K562 (cell line): ENCODE data around the gene TXLNA. TPM values are rescaled to one million over a fixed set of nuclear protein-coding genes. Genes with fewer than 3 reads are reported as not detected.

Source experiments
- CC2D1A ChIP-seq: fragments of 450-650 bp; IDR thresholded peaks from 2 replicates; pipeline ENCODE4 v1.6.1; 2017; ENCODE audit warnings: mild to moderate bottlenecking
- CREB1 ChIP-seq, 2 experiments: sonication (generic) in 1 of 2; formaldehyde crosslinking in 1 of 2; IDR thresholded peaks; 2 replicates each; pipeline versions ENCODE4 v1.6.1 to v1.8.0; 2012 to 2022; ENCODE audit warnings: inconsistent platforms in 1 of 2, mild to moderate bottlenecking in 1 of 2, missing genetic modification reagents in 1 of 2, moderate library complexity in 1 of 2
- E2F8 ChIP-seq: fragments of 450-650 bp; IDR thresholded peaks from 2 replicates; pipeline ENCODE4 v1.7.1; 2018; ENCODE audit warnings: mild to moderate bottlenecking, low read depth; ENCODE audit not compliant: partially characterized antibody
- ETV6 ChIP-seq, 3 experiments: fragments of 150-350 bp in 1 of 3; sonication (generic) in 1 of 3; formaldehyde crosslinking in 1 of 3; IDR thresholded peaks; 2 replicates each; pipeline versions ENCODE4 v1.6.1 to v1.8.0; 2014 to 2022; ENCODE audit warnings: borderline replicate concordance in 2 of 3, low read depth in 2 of 3, antibody characterized with exemption in 1 of 3, low read length in 1 of 3, mild to moderate bottlenecking in 1 of 3, missing genetic modification reagents in 1 of 3
- GABPB2 ChIP-seq: fragments of 250-450 bp; sonication (Bioruptor Pico); conservative IDR thresholded peaks from 2 replicates; pipeline ENCODE4 v1.5.1; 2021; ENCODE audit warnings: mild to moderate bottlenecking
- GATAD2A ChIP-seq: fragments of 450-650 bp; IDR thresholded peaks from 2 replicates; pipeline ENCODE4 v1.6.1; 2017
- HNRNPUL1 ChIP-seq: fragments of 200-400 bp; formaldehyde crosslinking; IDR thresholded peaks from 2 replicates; pipeline ENCODE4 v1.6.1; 2017; ENCODE audit warnings: low read length
- JUNB ChIP-seq: fragments of 450-650 bp; formaldehyde crosslinking; conservative IDR thresholded peaks from 2 replicates; pipeline ENCODE4 v1.4.0; 2020; ENCODE audit warnings: mild to moderate bottlenecking
- KLF1 ChIP-seq: fragments of 450-650 bp; IDR thresholded peaks from 2 replicates; pipeline ENCODE4 v1.6.1; 2016; ENCODE audit warnings: missing genetic modification characterization, missing compliant biosample characterization
- NCOA6 ChIP-seq: fragments of 450-650 bp; IDR thresholded peaks from 2 replicates; pipeline ENCODE4 v1.6.1; 2017; ENCODE audit warnings: mild to moderate bottlenecking
- NFE2L1 ChIP-seq: fragments of 450-650 bp; IDR thresholded peaks from 2 replicates; pipeline ENCODE4 v1.6.1; 2016; ENCODE audit warnings: missing genetic modification characterization, low read depth, mild to moderate bottlenecking, missing compliant biosample characterization, moderate library complexity, borderline replicate concordance
- PHF8 ChIP-seq: fragments of 200-600 bp; sonication (generic); IDR thresholded peaks from 2 replicates; pipeline ENCODE4 v1.6.1; 2012; ENCODE audit warnings: mixed run types, mild to moderate bottlenecking, inconsistent platforms, low read length, moderate library complexity, borderline replicate concordance
- RHOXF2B ChIP-seq: fragments of 250-450 bp; sonication (Bioruptor Pico); conservative IDR thresholded peaks from 2 replicates; pipeline ENCODE4 v1.5.1; 2021
- SMAD1 ChIP-seq: fragments of 150-350 bp; IDR thresholded peaks from 2 replicates; pipeline ENCODE4 v1.6.1; 2014; ENCODE audit warnings: low read length, low read depth; ENCODE audit not compliant: partially characterized antibody
- TFAM ChIP-seq: fragments of 250-450 bp; sonication (Bioruptor Pico); conservative IDR thresholded peaks from 2 replicates; pipeline ENCODE4 v1.5.0; 2021; ENCODE audit warnings: mild to moderate bottlenecking, moderate library complexity
- ZNF592 ChIP-seq: fragments of 450-650 bp; IDR thresholded peaks from 2 replicates; pipeline ENCODE4 v1.6.1; 2017; ENCODE audit warnings: antibody characterized with exemption, mild to moderate bottlenecking
- ZNF655 ChIP-seq: fragments of 250-450 bp; sonication (Bioruptor Pico); IDR thresholded peaks from 2 replicates; pipeline ENCODE4 v1.5.0; 2021
- ZNF830 ChIP-seq: fragments of 250-450 bp; sonication (Bioruptor Pico); IDR thresholded peaks from 2 replicates; pipeline ENCODE4 v1.5.0; 2021; ENCODE audit warnings: mild to moderate bottlenecking
- ZSCAN32 ChIP-seq: fragments of 450-650 bp; formaldehyde crosslinking; IDR thresholded peaks from 2 replicates; pipeline ENCODE4 v1.4.0; 2020; ENCODE audit warnings: mild to moderate bottlenecking, moderate library complexity
- polyA plus RNA-seq, 8 experiments: library from polyadenylated mRNA; depleted of rRNA in 4 of 8; stranded (reverse) in 5 of 8; unstranded in 3 of 8; fragments of >200 nt; fragmentation: Nextera tagmentation in 2 of 8; fragmentation: Illumina TruSeq in 1 of 8; extraction: Ambion mirVana in 2 of 8; extraction: Trizol in 1 of 8; gene quantifications; 2 replicates each; pipeline versions ENCODE4 v1.2.1 to v1.2.3, GENCODE V29; 2011 to 2014; ENCODE audit warnings: inconsistent platforms in 1 of 8, missing spikeins in 1 of 8
- total RNA-seq, 7 experiments: library from RNA; depleted of rRNA in 6 of 7; stranded (reverse); fragments of >200 nt in 6 of 7; fragmentation: Illumina TruSeq in 2 of 7; extraction: Trizol in 2 of 7; gene quantifications; 2 replicates each; pipeline versions ENCODE4 v1.2.1 to v1.2.3, GENCODE V29; 2011 to 2021; ENCODE audit warnings: low replicate concordance in 1 of 7

TXLNA gene
- total and polyA plus RNA-seq, 9 of the 15 experiments (the other 6 are each of a cell fraction or from before 2014, with no cell fraction given): 9.2 to 54.5 (median 39.3) TPM

- peak; percentile 60; the same call in 1 of the 2 replicates for TF ChIP-seq ZNF592
- no peak for TF ChIP-seq GATAD2A
- no peak for TF ChIP-seq SMAD1
- TF ChIP-seq CREB1 (IDR thresholded peaks at IDR 0.05): peak; percentile 96
- peak; percentile 98 for TF ChIP-seq CREB1 (CRISPR knock-in tag; IDR thresholded peaks at IDR 0.05)
- no peak for TF ChIP-seq HNRNPUL1
- TF ChIP-seq PHF8: peak; percentile 89; the same call in 1 of the 2 replicates
- no peak for TF ChIP-seq NFE2L1
- TF ChIP-seq ZSCAN32 (CRISPR knock-in tag): no peak
- TF ChIP-seq JUNB: no peak
- TF ChIP-seq NCOA6: peak; percentile 62
- no peak for TF ChIP-seq ZNF830 (CRISPR knock-in tag)
- no peak for TF ChIP-seq ZNF655 (CRISPR knock-in tag)
- no peak for TF ChIP-seq ETV6 (IDR thresholded peaks at IDR 0.05; ENCODE audit: borderline replicate concordance in 1 of 2, low read depth in 2 of 2, low read length in 1 of 2)
- TF ChIP-seq ETV6 (CRISPR knock-in tag; IDR thresholded peaks at IDR 0.05; ENCODE audit: borderline replicate concordance): 0 out of 2 replicates have a peak, but pooled peaks have one; percentile 18
- TF ChIP-seq CC2D1A: no peak
- no peak for TF ChIP-seq KLF1
- TF ChIP-seq GABPB2 (CRISPR knock-in tag): no peak
- no peak for TF ChIP-seq RHOXF2B
- TF ChIP-seq TFAM (CRISPR knock-in tag): no peak
- peak; percentile 22 for TF ChIP-seq E2F8
These were observed 26.2 kb downstream of the TXLNA start, which contains the start of gene IQCC (continued) for GRCh38 chr1:32205401-32206370.
